Activated T-cell treated with anti-CD3 and anti-CD28 coated beads, Interleukin-2, amount 50 U/mL, for 4 hours (primary cell): Measurements from ENCODE around the gene SHMT2. TPM values are rescaled to one million over a fixed set of nuclear protein-coding genes. Genes with fewer than 3 reads are reported as not detected.
"Not testable (repeated sequence)": the region's sequence is repeated elsewhere in the genome, so short reads cannot be mapped to it uniquely, and the experiment has no call there.

Experiments used
- ATAC-seq, 2 donors: fragments of 200-7000 bp; cut with Tn5 transposase; one replicate each; pipeline ENCODE4 v1.10.0; 2021
- DNase-seq: peaks from one replicate; pipeline ENCODE4 v3.0.0-alpha.2; 2020
- H3K27me3 Mint-ChIP-seq: one replicate; pipeline ENCODE4 v1.8.0; 2021; ENCODE audit warnings: low read depth, mixed read lengths
- H3K36me3 Mint-ChIP-seq: one replicate; pipeline ENCODE4 v1.8.0; 2022; ENCODE audit warnings: mixed read lengths; ENCODE audit not compliant: insufficient read depth
- H3K4me1 Mint-ChIP-seq: one replicate; pipeline ENCODE4 v1.8.0; 2021; ENCODE audit warnings: low read depth, mixed read lengths
- H3K4me3 Mint-ChIP-seq: one replicate; pipeline ENCODE4 v1.8.0; 2021; ENCODE audit warnings: mild to moderate bottlenecking, moderate library complexity, mixed read lengths
- H3K9me3 Mint-ChIP-seq: one replicate; pipeline ENCODE4 v1.8.0; 2021; ENCODE audit warnings: mixed read lengths
- total RNA-seq, 3 donors: library from RNA; stranded (reverse); gene quantifications; one replicate each; pipeline ENCODE4 v1.2.1, GENCODE V29; 2021

SHMT2 gene
- total RNA-seq, 3 donors from 2014 or later, result 373 to 414 (median 383) TPM

DNA sequence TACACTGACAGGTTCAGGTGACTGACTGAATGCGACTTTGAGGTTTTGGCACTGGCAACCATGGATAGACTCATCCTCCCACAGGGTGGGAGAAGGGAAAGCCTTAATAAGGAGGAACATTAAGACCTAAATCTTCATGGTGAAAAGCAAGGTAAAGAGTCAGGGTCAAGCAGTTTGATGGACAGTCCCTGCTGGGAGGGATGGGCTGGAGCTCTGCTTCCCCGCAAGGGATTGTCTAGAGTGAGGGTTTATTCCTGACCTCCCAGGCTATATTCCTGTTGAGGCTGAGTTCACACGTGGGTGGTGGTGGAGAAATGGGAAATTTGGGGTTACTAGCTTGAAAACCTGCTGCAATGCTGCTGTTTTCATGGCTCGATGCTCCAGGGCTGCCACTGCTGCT lies 30.9 kb downstream of the SHMT2 start:
- peaks cover 48% of the 10 kb centered on the region for H3K36me3 Mint-ChIP-seq
- no peaks in the 10 kb centered on the region for H3K9me3 Mint-ChIP-seq
- ATAC-seq, result no peak
- DNase-seq, result no peak
- no peaks in the 10 kb centered on the region for H3K4me1 Mint-ChIP-seq
- no peaks in the 10 kb centered on the region for H3K27me3 Mint-ChIP-seq
- no peak overlapping the region for H3K4me3 Mint-ChIP-seq

DNA sequence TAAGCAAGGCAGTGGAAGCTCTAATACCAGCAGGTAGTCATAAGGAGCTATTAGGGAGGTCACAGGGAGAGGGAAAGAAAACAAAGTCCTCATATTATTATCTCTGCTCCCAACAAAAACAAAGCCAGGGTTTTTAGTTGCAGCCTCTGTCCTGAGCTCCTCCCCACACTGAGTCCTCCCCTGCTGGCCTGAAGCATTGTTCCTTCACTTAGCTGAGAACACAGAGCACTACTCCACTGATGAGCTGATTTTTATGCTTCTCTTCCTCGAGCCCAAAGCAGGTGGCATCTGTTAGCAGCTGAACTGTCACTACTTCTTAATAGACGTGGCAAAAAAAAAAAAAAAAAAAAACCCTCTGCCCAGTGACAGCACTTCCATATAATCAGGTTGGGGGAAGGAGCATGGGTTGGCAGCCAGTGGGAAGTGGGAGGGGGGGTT lies 31.9 kb downstream of the SHMT2 start:
- Mint-ChIP-seq H3K27me3 (no peaks in the 10 kb centered on the region), H3K4me1 (no peaks in the 10 kb centered on the region), H3K36me3 (peaks cover 42% of the 10 kb centered on the region), H3K9me3 (no peaks in the 10 kb centered on the region), H3K4me3 (no peak overlapping the region)
- no peak for ATAC-seq
- no peak for DNase-seq

GRCh38 chr12:57262126-57262822 lies 32.8 kb downstream of the SHMT2 start:
- no peak overlapping the region for H3K4me3 Mint-ChIP-seq

DNA sequence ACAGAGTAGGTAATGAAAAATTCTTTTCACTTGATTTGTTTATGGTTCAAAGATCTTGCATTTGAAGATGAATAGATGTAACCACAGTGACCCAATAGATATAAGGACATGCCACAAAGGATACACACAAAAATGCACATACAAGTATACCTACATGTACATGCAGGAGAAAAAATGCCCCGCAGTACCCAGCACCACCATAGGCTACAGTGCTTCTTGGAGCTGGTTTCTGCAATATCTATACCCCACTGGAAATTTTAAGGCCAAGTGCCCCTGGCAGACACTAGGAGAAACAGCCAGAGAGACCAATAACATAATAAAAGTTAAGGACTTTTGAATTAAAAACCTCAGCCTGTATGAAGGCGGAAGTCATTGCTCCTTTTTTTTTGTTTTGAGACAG lies 33.6 kb downstream of the SHMT2 start:
- peaks cover 42% of the 10 kb centered on the region for H3K36me3 Mint-ChIP-seq
- ATAC-seq, result no peak
- H3K4me1 Mint-ChIP-seq, result peaks cover 3% of the 10 kb centered on the region
- H3K27me3 Mint-ChIP-seq, result no peaks in the 10 kb centered on the region
- H3K9me3 Mint-ChIP-seq, result no peaks in the 10 kb centered on the region
- H3K4me3 Mint-ChIP-seq, result no peak overlapping the region
- DNase-seq, result no peak

More at GRCh38 chr12:57262126-57262822, 32.8 kb downstream of the SHMT2 start:
- Mint-ChIP-seq H3K9me3 (no peaks in the 10 kb centered on the region), H3K27me3 (no peaks in the 10 kb centered on the region), H3K36me3 (peaks cover 40% of the 10 kb centered on the region), H3K4me1 (no peaks in the 10 kb centered on the region)
- no peak for DNase-seq
- no peak for ATAC-seq

- Mint-ChIP-seq H3K9me3 (no peaks in the 10 kb centered on the region), H3K27me3 (no peaks in the 10 kb centered on the region), H3K36me3 (peaks cover 39% of the 10 kb centered on the region), H3K4me1 (peaks cover 4% of the 10 kb centered on the region), H3K4me3 (no peak overlapping the region)
- ATAC-seq (no peak), DNase-seq (no peak)
Measured at GRCh38 chr12:57266681-57267080, 37.2 kb downstream of the SHMT2 start.

DNA sequence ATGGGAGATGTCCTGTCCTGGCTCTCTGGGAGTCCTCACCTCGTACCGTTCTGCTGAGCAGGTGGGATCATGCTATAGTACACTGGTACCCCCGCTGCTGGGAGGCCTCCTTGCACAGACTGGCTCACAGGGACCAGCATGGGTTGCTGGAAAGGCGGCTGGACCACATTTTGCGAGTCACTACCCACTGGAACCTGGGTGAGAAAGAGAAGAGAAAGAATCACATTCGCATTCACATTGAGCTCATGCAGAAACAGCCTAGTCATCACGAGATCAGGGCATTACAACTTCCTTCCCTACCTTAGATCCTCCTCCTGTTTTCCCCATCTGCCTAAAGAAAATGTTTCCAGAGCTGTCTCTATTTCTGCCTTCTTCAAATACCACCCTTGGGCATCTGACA lies 38.8 kb downstream of the SHMT2 start:
- Mint-ChIP-seq H3K4me3 (no peak overlapping the region), H3K9me3 (no peaks in the 10 kb centered on the region), H3K27me3 (no peaks in the 10 kb centered on the region), H3K4me1 (peaks cover 4% of the 10 kb centered on the region), H3K36me3 (peaks cover 38% of the 10 kb centered on the region)
- DNase-seq (no peak), ATAC-seq (peak; percentile 73 to 82)

DNA sequence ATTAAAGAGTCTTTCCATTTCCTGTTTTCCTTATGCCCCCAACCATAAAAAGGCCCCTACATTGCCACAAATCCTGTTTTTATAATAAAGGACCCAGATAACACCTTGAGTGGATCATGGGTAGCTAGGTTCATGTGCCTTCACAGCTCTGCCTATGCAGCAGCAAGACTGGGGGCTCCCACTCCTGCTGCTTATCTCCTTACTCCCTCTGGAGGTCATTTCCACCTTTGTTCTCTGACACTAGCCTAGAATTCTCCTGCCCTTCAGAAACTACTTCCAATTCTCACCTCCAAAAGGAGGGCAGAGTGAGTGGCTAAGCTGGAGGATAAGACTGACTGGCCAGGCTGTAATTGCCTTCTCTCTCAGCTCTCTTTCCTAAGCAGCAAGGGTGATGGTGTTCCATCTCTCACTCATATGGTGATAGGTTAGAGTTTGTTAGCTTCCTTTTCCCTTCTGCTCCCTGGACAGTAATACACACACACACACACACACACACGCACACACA lies 41.5 kb downstream of the SHMT2 start:
- peaks cover 37% of the 10 kb centered on the region for H3K36me3 Mint-ChIP-seq

DNA sequence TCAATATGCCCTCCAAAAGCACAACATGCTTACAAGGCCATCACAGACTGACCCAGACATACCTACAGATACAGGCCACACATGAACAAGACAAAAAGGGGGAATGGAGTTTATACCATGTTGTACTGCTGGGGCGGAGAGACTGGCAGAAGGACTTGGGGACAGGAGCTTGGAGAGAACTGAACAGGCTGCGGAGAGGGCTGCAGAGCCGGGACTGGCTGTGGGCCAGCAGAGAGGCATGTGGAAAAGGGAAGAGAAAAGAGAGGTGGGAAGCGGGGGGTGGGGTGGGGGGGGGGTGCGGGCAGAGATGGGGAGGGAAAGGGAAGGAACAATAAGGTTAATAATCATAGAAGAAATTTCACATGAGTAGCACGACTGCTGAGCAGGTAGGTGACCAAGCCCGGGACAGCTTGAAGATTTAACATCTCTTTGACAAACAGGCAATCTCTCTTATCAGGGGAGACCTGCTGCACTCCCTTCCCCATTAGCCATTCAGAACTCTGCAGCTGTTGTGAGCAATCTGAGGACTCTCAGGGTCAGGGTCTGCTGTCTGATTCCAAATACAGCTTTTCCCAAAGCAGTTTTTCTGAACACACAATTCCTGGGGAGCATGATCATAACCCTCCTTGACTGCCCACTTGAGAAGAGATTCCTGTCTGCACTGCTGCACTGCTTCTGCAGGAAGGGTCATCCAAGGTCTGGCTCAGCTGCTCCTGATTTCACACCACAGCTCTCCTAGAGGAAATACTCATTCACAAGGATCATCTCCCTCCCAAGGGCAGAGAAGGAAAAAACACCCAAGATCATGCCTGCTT lies 43.0 kb downstream of the SHMT2 start:
- Mint-ChIP-seq H3K36me3 (peaks cover 43% of the 10 kb centered on the region), H3K4me3 (no peak overlapping the region), H3K9me3 (no peaks in the 10 kb centered on the region), H3K4me1 (peaks cover 4% of the 10 kb centered on the region), H3K27me3 (no peaks in the 10 kb centered on the region)
- no peak for DNase-seq
- no peak for ATAC-seq

More for the DNA sequence above, 41.5 kb downstream of the SHMT2 start:
- no peaks in the 10 kb centered on the region for H3K27me3 Mint-ChIP-seq
- ATAC-seq (no peak), DNase-seq (no peak)
- peaks cover 4% of the 10 kb centered on the region for H3K4me1 Mint-ChIP-seq
- H3K4me3 Mint-ChIP-seq, result no peak overlapping the region
- H3K9me3 Mint-ChIP-seq, result no peaks in the 10 kb centered on the region

DNA sequence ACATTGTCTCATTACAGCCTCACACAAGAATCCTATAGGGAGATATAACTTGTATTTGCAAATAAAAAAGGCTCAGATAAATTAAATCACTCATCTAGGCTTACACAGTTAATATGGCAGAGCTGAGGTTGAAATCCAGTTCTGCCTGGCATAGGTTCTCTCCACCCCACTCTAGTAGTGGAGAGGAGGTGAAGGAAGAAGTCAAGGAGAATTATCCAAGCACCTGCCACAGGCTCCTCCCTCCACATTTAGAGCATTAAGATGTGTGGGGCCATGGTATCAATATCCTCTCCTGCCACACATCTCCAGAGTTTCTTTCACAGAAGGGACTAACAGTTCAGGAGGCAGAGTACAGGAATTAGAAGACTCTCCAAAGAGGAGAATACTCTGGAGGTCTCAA lies 44.0 kb downstream of the SHMT2 start:
- Mint-ChIP-seq H3K4me1 (peaks cover 2% of the 10 kb centered on the region), H3K36me3 (peaks cover 44% of the 10 kb centered on the region), H3K9me3 (no peaks in the 10 kb centered on the region), H3K27me3 (no peaks in the 10 kb centered on the region), H3K4me3 (no peak overlapping the region)
- ATAC-seq, result no peak
- no peak for DNase-seq

DNA sequence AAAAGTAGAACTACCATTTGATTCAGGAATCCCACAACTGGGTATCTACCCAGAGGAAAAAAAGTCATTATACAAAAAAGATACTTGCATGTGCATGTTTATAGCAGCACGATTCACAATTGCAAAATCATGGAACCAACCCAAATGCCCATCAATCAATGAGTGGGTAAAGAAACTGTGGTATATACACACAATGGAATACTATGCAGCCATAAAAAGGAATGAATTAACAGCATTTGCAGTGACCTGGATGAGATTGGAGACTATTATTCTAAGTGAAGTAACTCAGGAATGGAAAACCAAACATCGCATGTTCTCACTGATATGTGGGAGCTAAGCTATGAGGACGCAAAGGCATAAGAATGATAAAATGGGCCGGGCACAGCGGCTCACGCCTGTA lies 46.7 kb downstream of the SHMT2 start:
- H3K27me3 Mint-ChIP-seq, H3K4me3 Mint-ChIP-seq, DNase-seq, ATAC-seq, H3K9me3 Mint-ChIP-seq: not testable (repeated sequence)
- Mint-ChIP-seq H3K36me3 (peaks cover 41% of the 10 kb centered on the region), H3K4me1 (peaks cover 24% of the 10 kb centered on the region)

DNA sequence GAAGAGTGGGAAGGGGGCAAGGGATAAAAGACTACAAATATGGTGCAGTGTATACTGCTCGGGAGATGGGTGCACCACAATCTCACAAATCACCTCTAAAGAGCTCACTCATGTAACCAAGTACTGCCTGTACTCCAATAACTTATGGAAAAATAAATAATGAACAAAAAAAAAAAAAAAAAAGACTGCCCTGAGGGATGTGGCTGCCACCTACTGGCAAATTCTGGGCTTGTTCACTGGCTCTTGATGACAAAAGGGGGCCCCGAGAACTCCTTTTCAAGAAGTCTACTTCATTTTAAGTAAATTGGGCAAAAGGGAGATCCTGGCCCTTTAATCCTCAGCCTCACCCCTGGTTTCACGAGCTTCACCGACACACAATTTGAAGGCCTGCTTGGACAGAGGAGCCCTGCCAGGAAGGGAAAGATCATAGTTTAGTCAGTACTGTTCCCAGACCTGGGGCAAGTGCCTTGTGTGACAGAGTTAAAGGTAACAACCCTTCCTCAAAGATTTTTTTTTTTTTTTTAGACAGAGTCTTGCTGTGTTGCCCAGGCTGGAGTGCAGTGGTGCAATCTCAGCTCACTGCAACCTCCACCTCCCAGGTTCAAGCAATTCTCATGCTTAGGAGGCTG lies 47.5 kb downstream of the SHMT2 start:
- H3K36me3 Mint-ChIP-seq, result peaks cover 44% of the 10 kb centered on the region
- ATAC-seq, result no peak
- H3K9me3 Mint-ChIP-seq, result no peaks in the 10 kb centered on the region
- no peak overlapping the region for H3K4me3 Mint-ChIP-seq
- H3K4me1 Mint-ChIP-seq, result peaks cover 24% of the 10 kb centered on the region
- no peaks in the 10 kb centered on the region for H3K27me3 Mint-ChIP-seq
- no peak for DNase-seq

GRCh38 chr12:57278465-57279381 lies 49.2 kb downstream of the SHMT2 start:
- Mint-ChIP-seq H3K4me3 (no peak overlapping the region), H3K27me3 (no peaks in the 10 kb centered on the region), H3K4me1 (peaks cover 24% of the 10 kb centered on the region), H3K36me3 (peaks cover 48% of the 10 kb centered on the region), H3K9me3 (no peaks in the 10 kb centered on the region)
- DNase-seq (no peak), ATAC-seq (no peak)

DNA sequence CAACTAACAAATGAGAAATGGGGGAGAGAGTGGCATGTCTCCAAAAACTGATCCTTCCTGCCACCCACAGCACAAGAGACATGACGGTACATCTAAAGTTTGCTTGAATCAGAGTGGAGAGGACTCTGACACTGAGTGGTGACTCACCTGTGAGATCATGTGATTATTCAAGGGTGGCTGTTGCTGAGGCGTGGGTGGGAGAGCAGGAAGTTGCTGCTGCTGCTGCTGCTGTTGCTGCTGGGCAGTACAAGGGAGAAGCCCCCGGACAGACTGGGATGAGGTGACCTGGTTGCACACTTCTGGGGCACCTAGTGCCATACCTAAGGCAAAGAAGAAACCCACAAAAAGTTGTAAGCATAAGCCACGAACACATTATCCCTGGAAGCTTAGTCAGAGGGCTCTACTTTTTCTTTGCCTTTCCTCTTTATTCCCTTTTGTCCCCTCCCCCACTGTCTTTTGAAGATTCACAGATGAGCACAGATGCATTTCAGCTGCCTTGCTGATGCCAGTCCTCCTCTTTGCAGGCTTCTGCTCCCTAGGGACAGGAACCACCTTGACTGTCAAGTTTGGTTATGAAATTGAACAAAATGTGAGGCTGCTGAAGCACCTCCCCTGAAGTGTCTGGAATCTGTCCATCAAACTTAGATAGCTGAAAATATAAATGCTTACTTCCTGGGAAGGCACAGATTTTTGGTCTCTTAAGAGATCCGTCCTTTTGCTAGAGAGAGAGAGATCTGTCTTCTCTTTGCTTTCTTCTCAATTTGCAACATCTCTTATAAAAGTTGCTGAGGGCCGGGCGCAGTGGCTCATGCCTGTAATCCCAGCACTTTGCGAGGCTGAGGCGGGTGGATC lies 50.9 kb downstream of the SHMT2 start:
- Mint-ChIP-seq H3K4me1 (peaks cover 24% of the 10 kb centered on the region), H3K9me3 (no peaks in the 10 kb centered on the region), H3K4me3 (peak overlapping the region; percentile 51), H3K27me3 (no peaks in the 10 kb centered on the region), H3K36me3 (peaks cover 46% of the 10 kb centered on the region)
- DNase-seq (peak; percentile 65), ATAC-seq (peak; percentile 99 to 100)
